Left lung (tissue), 10 donors: ENCODE results near the gene NEURL1B. TPM values are rescaled to one million over a fixed set of nuclear protein-coding genes. Genes with fewer than 3 reads are reported as not detected.
A peak's percentile ranks its signal among the peaks of the same experiment; 100 is the strongest.

ENCODE experiments used
- ATAC-seq: fragments of 200-7000 bp; cut with Tn5 transposase; one replicate; pipeline ENCODE4 v1.9.1; 2020; ENCODE audit warnings: moderate library complexity
- DNase-seq, 4 donors: peaks; one replicate each; pipeline ENCODE4 v3.0.0-alpha.2; 2013 to 2020
- H3K27ac ChIP-seq, 2 donors: fragments of 200-600 bp; sonication (generic) in 1 of 2; one replicate each; pipeline versions ENCODE4 v1.5.0 to v1.8.0; 2020 to 2021
- H3K27me3 ChIP-seq, 2 donors: fragments of 200-600 bp; sonication (generic) in 1 of 2; one replicate each; pipeline versions ENCODE4 v1.5.0 to v1.8.0; 2020 to 2021
- H3K36me3 ChIP-seq, 2 donors: fragments of 200-600 bp; sonication (generic) in 1 of 2; one replicate each; pipeline versions ENCODE4 v1.5.0 to v1.8.0; 2020 to 2021
- H3K4me1 ChIP-seq, 2 donors: fragments of 200-600 bp; one replicate each; pipeline ENCODE4 v1.8.0; 2021
- H3K4me3 ChIP-seq, 2 donors: fragments of 200-600 bp; sonication (generic) in 1 of 2; one replicate each; pipeline versions ENCODE4 v1.5.0 to v1.8.0; 2020 to 2021; ENCODE audit warnings: mild to moderate bottlenecking in 1 of 2
- H3K9me3 ChIP-seq, 2 donors: fragments of 200-600 bp; sonication (generic) in 1 of 2; one replicate each; pipeline versions ENCODE4 v1.5.0 to v1.8.0; 2020 to 2021
- CTCF ChIP-seq, 2 donors: fragments of 200-600 bp; sonication (generic) in 1 of 2; IDR thresholded peaks; one replicate each; pipeline versions ENCODE4 v1.5.0 to v1.8.0; 2021; ENCODE audit warnings: antibody characterized with exemption in 2 of 2
- intact Hi-C, 2 donors: fragments of 100-400 bp; cut with DNase I; formaldehyde crosslinking; loops; one replicate each; pipeline versions ENCODE4 v1.11.2 to v1.14.2; 2022
- polyA plus RNA-seq, 6 donors: library from polyadenylated mRNA; unstranded; fragments of 120-200 nt; gene quantifications; one replicate each; pipeline ENCODE4 v1.2.1, GENCODE V29; 2013; ENCODE audit not compliant: insufficient read length in 6 of 6
- total RNA-seq, 2 donors: library from RNA; stranded (reverse); fragmentation: NEBNext Ultra II Directional; extraction: Animal tissue kit (Norgen Biotek cat#: 25700); gene quantifications; one replicate each; pipeline ENCODE4 v1.2.1, GENCODE V29; 2021
- donor health status: DM: no; HTN: yes; CAD: no.
- donor health status: DM: no; HTN: no; CAD: no.

Gene NEURL1B
- total and polyA plus RNA-seq, 8 donors, result 11.8 to 34.1 (median 29.1) TPM

- no peak overlapping the region for H3K4me3 ChIP-seq
- H3K9me3 ChIP-seq, result no peaks in the 10 kb centered on the region
- no peak for TF ChIP-seq CTCF (IDR thresholded peaks at IDR 0.05)
- H3K36me3 ChIP-seq, result no peaks in the 10 kb centered on the region
- ATAC-seq (peak; percentile 19), DNase-seq (no peak)
- H3K27me3 ChIP-seq, result peaks cover 0 to 19% of the 10 kb centered on the region in 2 donors
- H3K4me1 ChIP-seq, result no peaks in the 10 kb centered on the region
- H3K27ac ChIP-seq, result no peak overlapping the region
- intact Hi-C loops, result no loop called here
These were observed 38.7 kb downstream of the NEURL1B start for GRCh38 chr5:172679628-172680212.

- Histone ChIP-seq H3K36me3 (no peaks in the 10 kb centered on the region), H3K27ac (no peak overlapping the region), H3K4me3 (no peak overlapping the region), H3K9me3 (no peaks in the 10 kb centered on the region), H3K27me3 (peaks cover 0 to 22% of the 10 kb centered on the region in 2 donors), H3K4me1 (no peaks in the 10 kb centered on the region)
- intact Hi-C loops, result no loop called here
- DNase-seq (no peak), ATAC-seq (no peak)
- TF ChIP-seq CTCF (IDR thresholded peaks at IDR 0.05), result no peak
These were observed 39.9 kb downstream of the NEURL1B start for GRCh38 chr5:172680921-172681320.

GRCh38 chr5:172681421-172681820, 40.4 kb downstream of the NEURL1B start:
- Histone ChIP-seq H3K27me3 (peaks cover 0 to 22% of the 10 kb centered on the region in 2 donors), H3K9me3 (no peaks in the 10 kb centered on the region), H3K4me3 (no peak overlapping the region), H3K36me3 (no peaks in the 10 kb centered on the region), H3K27ac (no peak overlapping the region), H3K4me1 (no peaks in the 10 kb centered on the region)
- no peak for TF ChIP-seq CTCF (IDR thresholded peaks at IDR 0.05)
- DNase-seq (no peak), ATAC-seq (no peak)
- intact Hi-C loops, result no loop called here

GRCh38 chr5:172683264-172683644, 42.2 kb downstream of the NEURL1B start:
- TF ChIP-seq CTCF (IDR thresholded peaks at IDR 0.05), result no peak
- no peaks in the 10 kb centered on the region for H3K36me3 ChIP-seq
- intact Hi-C loops, result no loop called here
- no peak overlapping the region for H3K27ac ChIP-seq
- no peaks in the 10 kb centered on the region for H3K9me3 ChIP-seq
- DNase-seq (peak in 1 of 4 donors; percentile 73), ATAC-seq (no peak)
- peaks cover 0 to 22% of the 10 kb centered on the region in 2 donors for H3K27me3 ChIP-seq
- peaks cover 0 to 4% of the 10 kb centered on the region in 2 donors for H3K4me1 ChIP-seq
- H3K4me3 ChIP-seq, result no peak overlapping the region

GRCh38 chr5:172683645-172684471, 42.8 kb downstream of the NEURL1B start:
- DNase-seq (peak in 1 of 4 donors; percentile 83), ATAC-seq (peak; percentile 17)
- no peaks in the 10 kb centered on the region for H3K9me3 ChIP-seq
- H3K36me3 ChIP-seq, result no peaks in the 10 kb centered on the region
- H3K27me3 ChIP-seq, result peaks cover 0 to 22% of the 10 kb centered on the region in 2 donors
- no peak for TF ChIP-seq CTCF (IDR thresholded peaks at IDR 0.05)
- intact Hi-C loops, result no loop called here
- H3K4me3 ChIP-seq, result no peak overlapping the region
- H3K27ac ChIP-seq, result no peak overlapping the region
- peaks cover 2 to 10% of the 10 kb centered on the region in 2 donors for H3K4me1 ChIP-seq
